ENCODE data around the gene BMX. TPM values are rescaled to one million over a fixed set of nuclear protein-coding genes. Genes with fewer than 3 reads are reported as not detected.

The BMX gene
- total and polyA plus RNA-seq, 9 of the 15 experiments (the other 6 are each of a cell fraction or from before 2014, with no cell fraction given) = 0.45 to 4.2 (median 1.8) TPM

- no peaks in the 10 kb centered on the region for H3K9me3 ChIP-seq (replicated peaks; ENCODE audit: control insufficient read depth, insufficient read depth, low read depth, low read length)
- intact Hi-C loops (cut with micrococcal nuclease) = no loop called here
- H2AFZ ChIP-seq (ENCODE audit: low read depth, low read length) = peak overlapping the region; percentile 73
- no TSS peak for BruUV-seq (replicated peaks)
- H3K4me1 ChIP-seq (replicated peaks in 1 of 2; ENCODE audit: control insufficient read depth in 2 of 2, insufficient read depth in 2 of 2, low read length in 2 of 2) = peaks cover 8 to 29% of the 10 kb centered on the region in 2 experiments
- no peaks in the 10 kb centered on the region for H3K27me3 ChIP-seq (ENCODE audit: control insufficient read depth in 2 of 2, insufficient read depth in 2 of 2, low read length in 2 of 2)
- FAIRE-seq (peak; percentile 29), DNase-seq (ENCODE audit: extremely low read depth in 1 of 4, low spot score in 3 of 4) (no peak), ATAC-seq (no peak)
- no peak overlapping the region for H3K27ac ChIP-seq (ENCODE audit: extremely low read depth, low read depth, low read length)
- H3K9ac ChIP-seq (ENCODE audit: insufficient read depth in 1 of 2, low read depth in 2 of 2, low read length in 2 of 2) = no peak overlapping the region
- TF ChIP-seq MLX (CRISPR knock-in tag; conservative IDR thresholded peaks at IDR 0.05) = no peak
- no peak for TF ChIP-seq MBD1 (CRISPR knock-in tag; IDR thresholded peaks at IDR 0.05)
- TF ChIP-seq ZNF507 (tag; conservative IDR thresholded peaks at IDR 0.05) = no peak
- TF ChIP-seq ASH1L (IDR thresholded peaks at IDR 0.05; ENCODE audit: borderline replicate concordance, low read depth, partially characterized antibody) = no peak
- no peak for TF ChIP-seq ZNF431 (CRISPR knock-in tag; IDR thresholded peaks at IDR 0.05)
- TF ChIP-seq KLF16 (IDR thresholded peaks at IDR 0.05) = no peak
- no peak for TF ChIP-seq ZNF639 (CRISPR knock-in tag; conservative IDR thresholded peaks at IDR 0.05 in 1 of 2, IDR thresholded peaks at IDR 0.05 in 1 of 2)
- TF ChIP-seq SRF (CRISPR knock-in tag; IDR thresholded peaks at IDR 0.05) = no peak
- TF ChIP-seq ZBTB26 (CRISPR knock-in tag; IDR thresholded peaks at IDR 0.05) = no peak
- TF ChIP-seq ZBTB2 (IDR thresholded peaks at IDR 0.05) = no peak
- TF ChIP-seq FOXO4 (CRISPR knock-in tag; IDR thresholded peaks at IDR 0.05) = no peak
- TF ChIP-seq ZNF3 (CRISPR knock-in tag; IDR thresholded peaks at IDR 0.05) = no peak
- H3K4me2 ChIP-seq (ENCODE audit: insufficient read depth, low read length) = no peak overlapping the region
- ChIA-PET POLR2A (no interaction called here), CTCF (ENCODE audit: low intra/inter-chr PET ratio) (no interaction called here)
- 65% methylated on average over 5 of the region's 5 CpGs for WGBS (ENCODE audit: insufficient coverage, low coverage, missing lambda C conversion rate)
- H3K79me2 ChIP-seq (ENCODE audit: control insufficient read depth, insufficient read depth, low read length) = no peaks in the 10 kb centered on the region; the same call in 2 of the 3 replicates
- H4K20me1 ChIP-seq (replicated peaks; ENCODE audit: control insufficient read depth, insufficient read depth, low read length) = no peaks in the 10 kb centered on the region
- H3K4me3 ChIP-seq = no peak overlapping the region
- in situ Hi-C loops (cut with MboI) = no loop called here
- H3K9me1 ChIP-seq (ENCODE audit: control insufficient read depth, insufficient read depth, low read length) = no peaks in the 10 kb centered on the region
- H3K36me3 ChIP-seq (ENCODE audit: control insufficient read depth, insufficient read depth, low read length) = no peaks in the 10 kb centered on the region
These were observed 46.1 kb downstream of the BMX start for GRCh38 chrX:15546745-15547144.
